IPS-18a (cell line): ENCODE measurements around the gene CTBP2.

ENCODE experiments used
- H3K27ac ChIP-seq: one replicate; pipeline ENCODE4 v1.5.1; 2013; ENCODE audit warnings: low read length
- H3K27me3 ChIP-seq: one replicate; pipeline ENCODE4 v1.6.1; 2013; ENCODE audit warnings: mild to moderate bottlenecking, low read length; ENCODE audit not compliant: control insufficient read depth, insufficient read depth
- H3K36me3 ChIP-seq: one replicate; pipeline ENCODE4 v1.6.1; 2013; ENCODE audit warnings: low read depth, low read length; ENCODE audit not compliant: control insufficient read depth
- H3K4me1 ChIP-seq: one replicate; pipeline ENCODE4 v1.6.1; 2013; ENCODE audit warnings: low read depth, low read length; ENCODE audit not compliant: control insufficient read depth
- H3K4me3 ChIP-seq: one replicate; pipeline ENCODE4 v1.5.1; 2013; ENCODE audit warnings: low read length
- H3K9ac ChIP-seq: one replicate; pipeline ENCODE4 v1.6.1; 2013; ENCODE audit warnings: mild to moderate bottlenecking, low read length, moderate library complexity
- H3K9me3 ChIP-seq: one replicate; pipeline ENCODE4 v1.6.1; 2013; ENCODE audit warnings: low read depth, low read length; ENCODE audit not compliant: control insufficient read depth

CTBP2 gene

DNA sequence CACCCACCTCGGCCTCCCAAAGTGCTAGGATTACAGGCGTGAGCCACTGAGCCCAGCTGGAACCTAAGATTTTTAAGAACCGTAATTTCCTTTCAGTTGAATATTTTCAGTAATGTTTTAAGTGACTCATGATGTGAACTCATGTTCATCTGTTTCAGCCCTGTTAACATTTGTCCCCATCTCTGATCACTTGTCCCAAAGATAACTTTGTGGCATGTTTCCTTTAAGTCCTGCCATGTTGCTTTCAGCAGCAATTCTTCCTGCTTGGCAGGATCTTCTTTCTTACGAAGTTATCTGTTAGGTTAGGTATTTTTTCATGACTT is 199.2 kb downstream of the CTBP2 start:
- H3K36me3 ChIP-seq = no peaks in the 10 kb centered on the region
- no peak overlapping the region for H3K27ac ChIP-seq
- H3K9ac ChIP-seq = no peak overlapping the region
- H3K27me3 ChIP-seq = no peaks in the 10 kb centered on the region
- H3K4me1 ChIP-seq = no peaks in the 10 kb centered on the region
- H3K4me3 ChIP-seq = no peak overlapping the region
- H3K9me3 ChIP-seq = no peaks in the 10 kb centered on the region

DNA sequence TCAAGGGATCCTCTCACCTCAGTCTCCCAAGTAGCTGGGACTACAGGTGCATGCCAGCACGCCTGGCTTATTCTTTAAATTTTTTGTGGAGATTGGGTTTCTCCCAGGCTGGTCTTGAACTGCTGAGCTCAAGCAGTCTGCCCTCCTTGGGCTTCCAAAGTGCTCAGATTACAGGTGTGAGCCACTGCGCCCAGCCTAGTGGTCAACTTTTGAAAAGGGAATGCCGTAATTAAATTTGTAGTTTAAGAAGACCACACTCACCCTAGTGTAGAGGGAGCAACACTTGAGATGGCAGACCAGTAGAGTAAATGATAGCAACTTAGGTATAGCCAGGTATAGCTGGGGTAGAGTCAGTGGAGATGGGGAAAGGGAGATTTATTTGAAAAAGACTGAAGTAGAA is 200.8 kb downstream of the CTBP2 start:
- Histone ChIP-seq H3K4me3 (no peak overlapping the region), H3K9ac (no peak overlapping the region), H3K9me3 (no peaks in the 10 kb centered on the region), H3K27me3 (no peaks in the 10 kb centered on the region), H3K27ac (no peak overlapping the region), H3K36me3 (no peaks in the 10 kb centered on the region), H3K4me1 (no peaks in the 10 kb centered on the region)

DNA sequence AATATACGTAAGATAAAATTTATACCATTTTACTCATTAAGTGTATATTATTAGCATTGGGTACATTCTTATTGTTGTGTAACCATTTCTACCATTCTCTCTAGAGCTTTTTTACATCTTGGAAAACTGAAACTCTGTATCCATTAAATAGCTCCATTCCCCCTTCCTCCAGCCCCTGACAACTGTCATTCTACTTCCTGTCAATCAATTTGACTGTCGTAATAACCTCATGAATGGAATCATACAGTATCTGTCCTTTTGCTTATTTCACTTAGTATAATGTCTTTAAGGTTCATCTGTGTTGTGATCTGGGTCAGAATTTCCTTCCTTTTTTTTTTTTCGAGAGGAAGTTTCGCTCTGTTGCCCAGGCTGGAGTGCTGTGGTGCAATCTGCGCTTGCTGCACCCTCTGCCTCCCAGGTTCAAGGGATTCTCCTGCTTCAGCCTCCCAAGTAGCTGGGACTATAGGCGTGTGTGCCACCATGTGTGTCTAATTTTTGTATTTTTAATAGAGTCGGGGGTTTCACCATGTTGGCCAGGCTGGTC is 202.9 kb downstream of the CTBP2 start:
- no peaks in the 10 kb centered on the region for H3K36me3 ChIP-seq
- no peaks in the 10 kb centered on the region for H3K27me3 ChIP-seq
- H3K4me3 ChIP-seq = no peak overlapping the region
- H3K27ac ChIP-seq = no peak overlapping the region
- H3K4me1 ChIP-seq = no peaks in the 10 kb centered on the region
- no peak overlapping the region for H3K9ac ChIP-seq
- H3K9me3 ChIP-seq = no peaks in the 10 kb centered on the region

GRCh38 chr10:124956764-124957163 is 203.6 kb downstream of the CTBP2 start:
- Histone ChIP-seq H3K9me3 (no peaks in the 10 kb centered on the region), H3K4me3 (no peak overlapping the region), H3K9ac (no peak overlapping the region), H3K27me3 (no peaks in the 10 kb centered on the region), H3K4me1 (no peaks in the 10 kb centered on the region), H3K36me3 (no peaks in the 10 kb centered on the region), H3K27ac (no peak overlapping the region)

GRCh38 chr10:124955868-124956267 is 204.5 kb downstream of the CTBP2 start:
- no peaks in the 10 kb centered on the region for H3K36me3 ChIP-seq
- no peaks in the 10 kb centered on the region for H3K9me3 ChIP-seq
- no peak overlapping the region for H3K9ac ChIP-seq
- no peaks in the 10 kb centered on the region for H3K4me1 ChIP-seq
- no peak overlapping the region for H3K4me3 ChIP-seq
- no peak overlapping the region for H3K27ac ChIP-seq
- no peaks in the 10 kb centered on the region for H3K27me3 ChIP-seq

DNA sequence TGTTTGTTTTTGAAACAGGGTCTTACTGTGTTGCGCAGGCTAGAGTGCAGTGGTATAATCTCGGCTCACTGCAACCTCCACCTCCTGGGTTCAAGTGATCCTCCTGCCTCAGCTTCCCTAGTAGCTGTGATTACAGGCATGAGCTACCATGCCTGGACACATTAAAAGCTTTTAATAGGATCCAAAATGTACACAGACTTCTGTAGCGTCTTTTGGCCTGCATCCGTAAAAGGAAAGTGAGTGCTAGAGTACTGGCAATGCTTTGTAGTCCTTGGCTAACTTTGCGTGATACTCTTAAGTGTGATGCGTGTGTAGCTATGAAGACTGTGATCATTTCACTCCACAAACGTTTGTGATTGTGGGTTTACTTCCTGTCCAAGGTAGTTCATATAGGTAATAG is 205.1 kb downstream of the CTBP2 start:
- Histone ChIP-seq H3K27ac (no peak overlapping the region), H3K36me3 (no peaks in the 10 kb centered on the region), H3K9ac (no peak overlapping the region), H3K27me3 (no peaks in the 10 kb centered on the region), H3K4me1 (no peaks in the 10 kb centered on the region), H3K4me3 (no peak overlapping the region), H3K9me3 (no peaks in the 10 kb centered on the region)

- Histone ChIP-seq H3K4me3 (no peak overlapping the region), H3K4me1 (no peaks in the 10 kb centered on the region)
These were observed 206.9 kb downstream of the CTBP2 start for GRCh38 chr10:124953421-124953820.

GRCh38 chr10:124952123-124952522 is 208.2 kb downstream of the CTBP2 start:
- H3K4me3 ChIP-seq = no peak overlapping the region
- H3K27ac ChIP-seq = no peak overlapping the region
- H3K9ac ChIP-seq = no peak overlapping the region
- no peaks in the 10 kb centered on the region for H3K9me3 ChIP-seq
- no peaks in the 10 kb centered on the region for H3K36me3 ChIP-seq
- no peaks in the 10 kb centered on the region for H3K27me3 ChIP-seq
- no peaks in the 10 kb centered on the region for H3K4me1 ChIP-seq

More at GRCh38 chr10:124953421-124953820, 206.9 kb downstream of the CTBP2 start:
- Histone ChIP-seq H3K9me3 (no peaks in the 10 kb centered on the region), H3K9ac (no peak overlapping the region), H3K36me3 (no peaks in the 10 kb centered on the region), H3K27me3 (no peaks in the 10 kb centered on the region), H3K27ac (no peak overlapping the region)

GRCh38 chr10:124949543-124949942 is 210.8 kb downstream of the CTBP2 start:
- Histone ChIP-seq H3K27ac (no peak overlapping the region), H3K4me1 (peaks cover 12% of the 10 kb centered on the region), H3K4me3 (no peak overlapping the region), H3K9me3 (no peaks in the 10 kb centered on the region), H3K36me3 (no peaks in the 10 kb centered on the region), H3K9ac (no peak overlapping the region), H3K27me3 (no peaks in the 10 kb centered on the region)

GRCh38 chr10:124946945-124947344 is 213.4 kb downstream of the CTBP2 start:
- peaks cover 3% of the 10 kb centered on the region for H3K36me3 ChIP-seq
- no peak overlapping the region for H3K4me3 ChIP-seq
- H3K9ac ChIP-seq = no peak overlapping the region
- H3K4me1 ChIP-seq = peaks cover 16% of the 10 kb centered on the region
- no peak overlapping the region for H3K27ac ChIP-seq
- H3K9me3 ChIP-seq = no peaks in the 10 kb centered on the region
- H3K27me3 ChIP-seq = no peaks in the 10 kb centered on the region

DNA sequence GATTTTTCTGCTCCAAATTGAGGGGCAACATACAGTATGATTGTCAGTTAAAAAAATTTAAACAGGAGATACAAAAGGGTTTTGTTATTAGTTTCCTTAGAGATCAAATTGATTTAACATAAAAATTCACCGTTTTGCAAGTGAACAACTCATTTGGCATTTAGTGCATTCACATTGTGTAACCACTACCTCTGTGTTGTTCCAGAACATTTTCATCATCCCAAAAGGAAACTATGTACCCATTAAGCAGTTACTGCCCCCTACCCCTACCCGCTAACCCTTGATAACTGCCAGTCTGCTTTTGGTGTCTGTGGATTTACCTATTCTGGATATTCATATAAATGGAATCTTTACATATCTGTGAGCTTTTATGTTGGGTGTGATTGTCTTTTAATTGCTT is 215.4 kb downstream of the CTBP2 start:
- Histone ChIP-seq H3K36me3 (peaks cover 3% of the 10 kb centered on the region), H3K9me3 (no peaks in the 10 kb centered on the region), H3K4me1 (peaks cover 16% of the 10 kb centered on the region), H3K27me3 (no peaks in the 10 kb centered on the region), H3K9ac (no peak overlapping the region), H3K4me3 (no peak overlapping the region), H3K27ac (no peak overlapping the region)

GRCh38 chr10:124943301-124944092 is 216.9 kb downstream of the CTBP2 start:
- Histone ChIP-seq H3K27ac (no peak overlapping the region), H3K36me3 (peaks cover 3% of the 10 kb centered on the region), H3K9me3 (no peaks in the 10 kb centered on the region), H3K4me3 (no peak overlapping the region), H3K9ac (no peak overlapping the region), H3K4me1 (peaks cover 16% of the 10 kb centered on the region), H3K27me3 (no peaks in the 10 kb centered on the region)
